Choroid plexus epithelial cell (primary cell): ENCODE results near the gene TOR1AIP1.
A peak's percentile ranks its signal among the peaks of the same experiment; 100 is the strongest.

Experiments used
- DNase-seq: peaks from one replicate; pipeline ENCODE4 v3.0.0-alpha.2; 2010; ENCODE audit warnings: low read depth
- H3K4me3 ChIP-seq: 2 replicates; pipeline ENCODE4 v1.5.1; 2011; ENCODE audit warnings: low read depth, mild to moderate bottlenecking, control low read depth, low read length, moderate library complexity
- TF ChIP-seq, protein P1 (sequence below): conservative IDR thresholded peaks from 2 replicates; pipeline ENCODE4 v1.5.1; 2011; ENCODE audit warnings: low read depth, mild to moderate bottlenecking, control low read depth, inconsistent platforms, low read length, moderate library complexity

The TOR1AIP1 gene

DNA sequence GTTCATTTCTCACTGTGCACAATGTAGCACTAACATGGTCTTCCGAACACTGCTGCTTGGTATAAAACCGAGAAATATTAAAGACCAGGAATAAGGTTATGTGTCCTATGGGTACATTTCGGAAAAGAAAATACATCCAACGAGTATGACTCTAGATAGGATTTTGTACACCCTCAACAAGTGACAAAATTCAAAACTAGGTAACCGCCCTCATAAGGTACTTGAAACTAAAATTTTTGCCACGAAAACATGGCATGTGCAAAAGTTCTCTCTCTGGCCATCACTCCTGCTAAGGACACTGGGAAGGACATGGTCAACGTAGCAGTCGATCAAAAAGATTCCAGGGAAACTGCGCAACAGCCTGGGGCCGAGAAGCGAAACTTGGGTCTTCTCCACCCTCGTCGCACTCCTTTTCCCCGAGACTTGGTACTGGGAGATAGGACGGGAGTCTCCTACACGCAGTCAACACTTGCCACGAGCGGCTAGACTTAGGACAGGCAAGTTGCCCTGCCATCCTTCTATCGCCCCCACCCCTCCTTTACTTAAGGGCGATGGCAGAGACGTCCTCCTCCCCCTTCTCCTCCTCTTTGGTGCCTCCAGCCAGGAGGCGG is 338 bp upstream of the TOR1AIP1 start:
- peak overlapping the region; percentile 90 for H3K4me3 ChIP-seq
- DNase-seq: peak; percentile 97
- TF ChIP-seq, protein P1, sequence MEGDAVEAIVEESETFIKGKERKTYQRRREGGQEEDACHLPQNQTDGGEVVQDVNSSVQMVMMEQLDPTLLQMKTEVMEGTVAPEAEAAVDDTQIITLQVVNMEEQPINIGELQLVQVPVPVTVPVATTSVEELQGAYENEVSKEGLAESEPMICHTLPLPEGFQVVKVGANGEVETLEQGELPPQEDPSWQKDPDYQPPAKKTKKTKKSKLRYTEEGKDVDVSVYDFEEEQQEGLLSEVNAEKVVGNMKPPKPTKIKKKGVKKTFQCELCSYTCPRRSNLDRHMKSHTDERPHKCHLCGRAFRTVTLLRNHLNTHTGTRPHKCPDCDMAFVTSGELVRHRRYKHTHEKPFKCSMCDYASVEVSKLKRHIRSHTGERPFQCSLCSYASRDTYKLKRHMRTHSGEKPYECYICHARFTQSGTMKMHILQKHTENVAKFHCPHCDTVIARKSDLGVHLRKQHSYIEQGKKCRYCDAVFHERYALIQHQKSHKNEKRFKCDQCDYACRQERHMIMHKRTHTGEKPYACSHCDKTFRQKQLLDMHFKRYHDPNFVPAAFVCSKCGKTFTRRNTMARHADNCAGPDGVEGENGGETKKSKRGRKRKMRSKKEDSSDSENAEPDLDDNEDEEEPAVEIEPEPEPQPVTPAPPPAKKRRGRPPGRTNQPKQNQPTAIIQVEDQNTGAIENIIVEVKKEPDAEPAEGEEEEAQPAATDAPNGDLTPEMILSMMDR: no peak

DNA sequence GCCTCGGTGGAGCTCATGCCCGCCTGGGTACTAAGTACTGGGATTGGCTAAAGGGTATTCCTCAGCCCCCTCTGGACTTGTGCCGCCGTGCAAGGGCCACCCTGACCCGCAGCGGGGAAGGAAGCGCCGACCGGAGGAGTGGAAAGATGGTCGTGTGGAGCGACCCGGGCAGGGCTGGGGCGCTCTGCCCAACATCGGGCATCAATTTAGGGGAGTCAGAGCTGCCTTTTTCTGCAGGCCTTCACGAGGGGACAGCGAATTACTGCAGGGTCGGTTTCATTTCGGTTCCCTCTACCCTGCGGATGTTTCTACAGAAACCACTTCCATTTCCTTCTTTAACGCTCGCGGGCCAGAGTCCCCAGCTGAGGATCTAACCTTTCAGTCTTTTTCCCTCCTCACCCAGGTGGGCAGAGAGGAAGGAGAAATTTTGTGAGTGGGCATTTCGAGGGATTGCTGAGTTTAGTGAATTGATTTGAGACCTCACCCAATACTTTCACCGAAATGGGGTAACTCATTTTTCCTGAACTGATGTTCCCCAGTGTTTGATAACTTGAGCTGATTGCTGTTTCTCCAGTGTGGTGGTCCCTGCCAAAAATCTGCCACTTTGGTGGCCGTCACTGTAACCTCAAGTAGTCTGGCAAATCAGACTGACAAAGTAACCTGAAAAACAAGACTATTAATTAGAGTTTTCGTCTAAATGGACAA is 1.1 kb downstream of the TOR1AIP1 start:
- TF ChIP-seq, protein P1: no peak
- DNase-seq: peak; percentile 25
- H3K4me3 ChIP-seq: peak overlapping the region; percentile 90

- no peak for DNase-seq
- H3K4me3 ChIP-seq: peak overlapping the region; percentile 90
- TF ChIP-seq, protein P1: no peak
Measured at GRCh38 chr1:179883745-179884138, 1.7 kb downstream of the TOR1AIP1 start.

- no peak overlapping the region for H3K4me3 ChIP-seq
- TF ChIP-seq, protein P1: no peak
- no peak for DNase-seq
Measured at GRCh38 chr1:179888071-179888470, 6.0 kb downstream of the TOR1AIP1 start.

GRCh38 chr1:179889589-179889988 is 7.5 kb downstream of the TOR1AIP1 start:
- TF ChIP-seq, protein P1: no peak
- no peak for DNase-seq

DNA sequence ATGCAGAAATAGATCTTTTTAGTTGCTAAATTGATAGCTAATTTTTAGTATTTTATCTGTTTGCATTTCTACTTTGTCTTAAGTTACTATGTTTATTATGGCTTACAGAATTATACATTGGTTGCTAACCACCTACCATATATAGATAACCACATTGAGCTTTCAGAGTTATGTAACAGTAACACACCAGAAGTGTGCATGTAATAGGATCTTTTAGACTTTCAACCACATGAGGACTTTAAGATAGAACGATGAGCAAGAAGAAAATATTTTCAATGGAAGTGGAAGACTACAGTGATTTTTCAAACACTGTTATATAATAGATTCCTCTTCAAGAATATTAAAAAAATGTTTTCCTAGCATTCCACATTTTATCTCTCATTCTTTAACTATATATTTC is 28.8 kb downstream of the TOR1AIP1 start:
- TF ChIP-seq, protein P1: no peak
- no peak overlapping the region for H3K4me3 ChIP-seq

More at GRCh38 chr1:179889589-179889988, 7.5 kb downstream of the TOR1AIP1 start:
- H3K4me3 ChIP-seq: no peak overlapping the region

DNA sequence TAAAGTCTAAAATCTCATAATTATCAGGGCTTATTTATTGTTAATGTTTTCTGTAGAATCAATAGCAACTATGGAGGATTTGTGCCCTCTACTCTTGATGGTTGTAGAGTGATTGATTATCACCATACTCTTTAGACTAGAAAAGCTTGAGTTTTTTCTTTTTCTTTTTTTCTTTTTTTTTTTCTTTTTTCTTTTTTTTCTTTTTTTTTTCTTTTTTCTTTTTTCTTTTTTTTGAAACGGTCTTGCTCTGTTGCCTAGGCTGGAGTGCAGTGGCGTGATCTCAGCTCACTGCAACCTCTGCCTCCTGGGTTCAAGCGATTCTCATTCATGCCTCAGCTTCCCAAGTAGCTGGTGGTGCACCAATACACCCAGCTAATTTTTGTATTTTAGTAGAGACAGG is 29.7 kb downstream of the TOR1AIP1 start:
- no peak overlapping the region for H3K4me3 ChIP-seq
- no peak for DNase-seq
- TF ChIP-seq, protein P1: no peak

More for the DNA sequence above, 28.8 kb downstream of the TOR1AIP1 start:
- peak; percentile 5 for DNase-seq
